ENCODE measurements around the gene HSBP1.

The HSBP1 gene

DNA sequence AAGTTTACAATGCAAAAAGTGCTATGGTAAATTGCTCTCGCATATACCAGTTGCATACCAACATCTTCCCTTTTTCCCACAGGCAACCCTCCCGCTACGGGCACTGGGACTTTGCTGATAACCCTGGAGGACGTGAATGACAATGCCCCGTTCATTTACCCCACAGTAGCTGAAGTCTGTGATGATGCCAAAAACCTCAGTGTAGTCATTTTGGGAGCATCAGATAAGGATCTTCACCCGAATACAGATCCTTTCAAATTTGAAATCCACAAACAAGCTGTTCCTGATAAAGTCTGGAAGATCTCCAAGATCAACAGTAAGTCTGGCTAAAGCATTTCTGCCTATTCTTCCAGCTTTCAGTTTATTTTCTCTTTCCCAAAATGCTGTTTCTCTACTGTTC, 27.9 kb upstream of the HSBP1 start:
- Histone ChIP-seq H3K27ac (ENCODE audit: poor library complexity, severe bottlenecking) (no peak overlapping the region), H3K27me3 (ENCODE audit: insufficient read depth, poor library complexity, severe bottlenecking) (no peaks in the 10 kb centered on the region), H3K4me3 (ENCODE audit: severe bottlenecking) (no peak overlapping the region), H3K9me3 (ENCODE audit: severe bottlenecking) (no peaks in the 10 kb centered on the region), H3K4me1 (ENCODE audit: insufficient read depth, poor library complexity, severe bottlenecking) (no peaks in the 10 kb centered on the region), H3K36me3 (ENCODE audit: low read depth) (peaks cover 3% of the 10 kb centered on the region; the same call in 1 of the 2 replicates)
- TF ChIP-seq, protein P1, sequence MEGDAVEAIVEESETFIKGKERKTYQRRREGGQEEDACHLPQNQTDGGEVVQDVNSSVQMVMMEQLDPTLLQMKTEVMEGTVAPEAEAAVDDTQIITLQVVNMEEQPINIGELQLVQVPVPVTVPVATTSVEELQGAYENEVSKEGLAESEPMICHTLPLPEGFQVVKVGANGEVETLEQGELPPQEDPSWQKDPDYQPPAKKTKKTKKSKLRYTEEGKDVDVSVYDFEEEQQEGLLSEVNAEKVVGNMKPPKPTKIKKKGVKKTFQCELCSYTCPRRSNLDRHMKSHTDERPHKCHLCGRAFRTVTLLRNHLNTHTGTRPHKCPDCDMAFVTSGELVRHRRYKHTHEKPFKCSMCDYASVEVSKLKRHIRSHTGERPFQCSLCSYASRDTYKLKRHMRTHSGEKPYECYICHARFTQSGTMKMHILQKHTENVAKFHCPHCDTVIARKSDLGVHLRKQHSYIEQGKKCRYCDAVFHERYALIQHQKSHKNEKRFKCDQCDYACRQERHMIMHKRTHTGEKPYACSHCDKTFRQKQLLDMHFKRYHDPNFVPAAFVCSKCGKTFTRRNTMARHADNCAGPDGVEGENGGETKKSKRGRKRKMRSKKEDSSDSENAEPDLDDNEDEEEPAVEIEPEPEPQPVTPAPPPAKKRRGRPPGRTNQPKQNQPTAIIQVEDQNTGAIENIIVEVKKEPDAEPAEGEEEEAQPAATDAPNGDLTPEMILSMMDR (IDR thresholded peaks at IDR 0.05; ENCODE audit: poor library complexity, severe bottlenecking) = no peak
- ATAC-seq (ENCODE audit: low read depth) (no peak), DNase-seq (ENCODE audit: low spot score) (no peak)

DNA sequence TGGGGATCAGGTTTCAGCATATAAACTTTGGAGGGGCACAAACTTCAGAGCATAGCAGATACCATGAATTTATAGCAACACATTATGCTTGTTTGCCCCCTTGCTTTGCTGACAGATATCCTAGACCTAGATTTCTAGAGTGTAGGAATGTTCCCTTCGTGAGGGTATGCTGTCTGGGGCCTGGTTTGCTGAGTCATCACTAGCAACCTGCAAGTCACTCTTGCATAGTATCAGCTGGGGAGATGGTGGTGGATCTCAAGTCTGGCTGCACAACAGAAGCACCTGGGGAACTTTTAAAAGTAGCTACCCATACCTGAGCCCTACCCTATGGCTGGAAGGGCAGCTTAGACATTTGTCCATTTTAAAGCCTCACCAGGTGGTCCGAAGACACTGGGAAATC, 22.3 kb upstream of the HSBP1 start:
- TF ChIP-seq, protein P1 (IDR thresholded peaks at IDR 0.05; ENCODE audit: poor library complexity, severe bottlenecking) = no peak
- no peak for ATAC-seq (ENCODE audit: low read depth)
- H3K27me3 ChIP-seq (ENCODE audit: insufficient read depth, poor library complexity, severe bottlenecking) = no peaks in the 10 kb centered on the region

DNA sequence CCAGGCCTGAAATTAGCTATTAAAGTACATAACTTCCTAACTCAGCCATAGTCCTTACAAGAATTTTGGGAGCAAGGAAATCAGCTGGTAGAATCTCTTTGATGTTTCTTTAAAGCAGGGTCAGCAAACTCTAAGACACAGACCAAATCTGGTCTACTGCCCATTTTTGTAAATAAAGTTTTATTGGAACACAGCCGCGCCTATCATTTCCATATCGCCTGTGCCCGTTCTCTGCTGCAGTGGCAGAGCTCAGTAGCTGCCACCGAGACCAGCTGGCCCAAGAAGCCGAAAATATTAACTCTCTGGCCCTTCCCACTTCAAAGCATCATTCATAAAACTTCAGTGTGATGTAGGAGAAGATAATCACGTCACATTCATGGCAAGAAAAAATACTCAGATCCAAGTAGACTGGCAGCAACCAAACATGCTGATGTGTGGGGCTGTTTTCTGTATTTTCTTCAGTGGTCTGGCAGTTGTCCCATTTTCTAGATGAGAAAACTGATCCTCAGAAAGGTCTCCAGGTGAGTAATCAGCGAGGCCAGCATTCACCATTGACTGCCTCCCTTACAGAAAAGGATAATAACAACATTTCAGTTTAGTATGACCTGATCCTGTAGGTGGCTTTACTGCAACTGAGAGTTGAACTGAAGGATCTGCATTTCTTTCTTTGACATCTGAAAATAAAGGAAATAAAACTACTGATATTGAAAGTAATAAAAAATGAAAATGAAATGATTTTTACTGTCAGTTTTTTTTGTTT, 18.0 kb upstream of the HSBP1 start:
- DNase-seq (ENCODE audit: low spot score) = no peak

More for the DNA sequence above, 22.3 kb upstream of the HSBP1 start:
- H3K4me3 ChIP-seq (ENCODE audit: severe bottlenecking) = no peak overlapping the region
- H3K4me1 ChIP-seq (ENCODE audit: insufficient read depth, poor library complexity, severe bottlenecking) = no peaks in the 10 kb centered on the region
- DNase-seq (ENCODE audit: low spot score) = no peak
- no peak overlapping the region for H3K27ac ChIP-seq (ENCODE audit: poor library complexity, severe bottlenecking)
- H3K36me3 ChIP-seq (ENCODE audit: low read depth) = peaks cover 3% of the 10 kb centered on the region; the same call in 1 of the 2 replicates
- no peaks in the 10 kb centered on the region for H3K9me3 ChIP-seq (ENCODE audit: severe bottlenecking)

DNA sequence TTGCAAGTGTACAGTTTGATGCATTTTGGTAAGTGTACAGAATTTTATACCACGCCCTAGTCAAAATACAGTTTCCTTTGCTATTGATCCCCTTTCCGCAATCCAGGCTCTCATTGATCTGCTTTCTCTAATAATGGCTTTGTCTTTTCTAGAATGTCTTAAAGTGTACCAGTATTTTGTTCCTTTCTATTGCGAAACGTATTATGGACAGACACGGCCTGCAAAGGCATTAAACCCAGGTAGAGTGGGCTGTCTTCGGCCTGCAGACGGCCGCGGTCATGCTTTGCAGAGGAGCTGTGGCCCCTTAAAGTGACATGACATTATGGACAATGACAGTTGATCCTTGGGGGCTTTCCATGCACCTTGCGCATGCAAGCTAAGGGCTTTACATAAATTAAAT, 15.9 kb upstream of the HSBP1 start:
- ATAC-seq (ENCODE audit: low read depth) (no peak), DNase-seq (ENCODE audit: low spot score) (no peak)
- Histone ChIP-seq H3K4me1 (ENCODE audit: insufficient read depth, poor library complexity, severe bottlenecking) (no peaks in the 10 kb centered on the region), H3K4me3 (ENCODE audit: severe bottlenecking) (no peak overlapping the region), H3K36me3 (ENCODE audit: low read depth) (no peaks in the 10 kb centered on the region), H3K27ac (ENCODE audit: poor library complexity, severe bottlenecking) (no peak overlapping the region), H3K9me3 (ENCODE audit: severe bottlenecking) (no peaks in the 10 kb centered on the region), H3K27me3 (ENCODE audit: insufficient read depth, poor library complexity, severe bottlenecking) (no peaks in the 10 kb centered on the region)
- TF ChIP-seq, protein P1 (IDR thresholded peaks at IDR 0.05; ENCODE audit: poor library complexity, severe bottlenecking) = no peak

More for the DNA sequence above, 18.0 kb upstream of the HSBP1 start:
- H3K27me3 ChIP-seq (ENCODE audit: insufficient read depth, poor library complexity, severe bottlenecking) = no peaks in the 10 kb centered on the region
- no peaks in the 10 kb centered on the region for H3K9me3 ChIP-seq (ENCODE audit: severe bottlenecking)
- no peak for ATAC-seq (ENCODE audit: low read depth)
- TF ChIP-seq, protein P1 (IDR thresholded peaks at IDR 0.05; ENCODE audit: poor library complexity, severe bottlenecking) = no peak
- H3K4me3 ChIP-seq (ENCODE audit: severe bottlenecking) = no peak overlapping the region
- H3K27ac ChIP-seq (ENCODE audit: poor library complexity, severe bottlenecking) = no peak overlapping the region
- H3K36me3 ChIP-seq (ENCODE audit: low read depth) = no peaks in the 10 kb centered on the region
- H3K4me1 ChIP-seq (ENCODE audit: insufficient read depth, poor library complexity, severe bottlenecking) = no peaks in the 10 kb centered on the region

DNA sequence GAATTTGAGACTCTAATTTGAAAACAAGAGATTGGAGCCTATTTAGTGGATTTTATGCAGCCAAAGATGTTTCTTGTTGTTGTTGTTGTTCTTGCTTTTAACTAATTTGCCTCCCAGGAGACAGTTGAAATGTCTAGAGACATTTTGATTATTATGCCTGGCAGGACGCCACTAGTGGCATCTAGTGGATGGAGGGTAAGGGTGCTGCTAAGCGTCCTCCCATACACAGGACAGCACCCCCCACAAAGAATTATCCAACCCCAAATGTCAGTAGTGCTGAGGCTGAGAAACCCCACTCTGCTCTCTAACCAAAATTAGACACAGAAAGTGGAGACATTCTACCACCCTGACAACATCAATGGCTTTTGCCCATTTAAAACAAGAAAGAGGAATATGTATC, 15.4 kb upstream of the HSBP1 start:
- TF ChIP-seq, protein P1 (IDR thresholded peaks at IDR 0.05; ENCODE audit: poor library complexity, severe bottlenecking) = no peak
- no peaks in the 10 kb centered on the region for H3K36me3 ChIP-seq (ENCODE audit: low read depth)
- ATAC-seq (ENCODE audit: low read depth) = no peak

More for the DNA sequence above, 15.4 kb upstream of the HSBP1 start:
- Histone ChIP-seq H3K4me1 (ENCODE audit: insufficient read depth, poor library complexity, severe bottlenecking) (no peaks in the 10 kb centered on the region), H3K9me3 (ENCODE audit: severe bottlenecking) (no peaks in the 10 kb centered on the region), H3K4me3 (ENCODE audit: severe bottlenecking) (no peak overlapping the region), H3K27ac (ENCODE audit: poor library complexity, severe bottlenecking) (no peak overlapping the region), H3K27me3 (ENCODE audit: insufficient read depth, poor library complexity, severe bottlenecking) (no peaks in the 10 kb centered on the region)
- DNase-seq (ENCODE audit: low spot score) = no peak
